ENCODE measurements around the gene TMCO4.

TMCO4 gene

DNA sequence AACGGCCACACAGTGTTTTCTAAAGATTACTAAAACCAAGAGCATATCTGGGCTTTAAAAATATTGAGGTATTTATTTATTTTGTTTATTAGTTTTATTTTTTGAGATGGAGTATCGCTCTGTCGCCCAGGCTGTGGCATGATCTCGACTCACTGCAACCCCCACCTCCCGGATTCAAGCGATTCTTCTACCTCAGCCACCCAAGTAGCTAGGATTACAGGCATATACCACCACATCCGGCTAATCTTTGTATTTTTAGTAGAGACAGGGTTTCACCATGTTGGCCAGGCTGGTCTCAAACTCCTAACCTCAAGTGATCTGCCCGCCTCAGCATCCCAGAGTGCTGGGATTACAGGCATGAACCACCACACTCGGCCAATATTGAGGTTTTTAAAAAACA, 23.9 kb downstream of the TMCO4 start:
- DNase-seq (ENCODE audit: low read depth in 2 of 2): no peak

DNA sequence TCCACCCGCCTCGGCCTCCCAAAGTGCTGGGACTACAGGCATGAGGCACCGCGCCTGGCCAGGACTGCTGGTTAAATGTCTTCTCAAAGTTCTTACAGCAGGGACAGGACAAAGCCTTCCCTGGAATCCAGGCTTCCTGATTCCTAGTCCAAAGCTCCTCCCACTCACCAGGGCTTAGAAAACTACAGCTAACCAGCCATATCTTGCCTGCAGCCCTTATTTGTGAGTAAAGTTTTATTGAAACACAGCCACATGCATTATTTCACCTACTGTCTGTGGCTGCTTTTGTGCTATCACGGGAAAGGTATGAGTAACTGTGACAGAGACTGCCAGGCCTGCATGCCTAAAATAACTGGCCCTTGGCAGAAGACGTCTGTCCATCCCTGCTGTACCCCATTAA, 24.4 kb downstream of the TMCO4 start:
- no peak for DNase-seq (ENCODE audit: low read depth in 2 of 2)

DNA sequence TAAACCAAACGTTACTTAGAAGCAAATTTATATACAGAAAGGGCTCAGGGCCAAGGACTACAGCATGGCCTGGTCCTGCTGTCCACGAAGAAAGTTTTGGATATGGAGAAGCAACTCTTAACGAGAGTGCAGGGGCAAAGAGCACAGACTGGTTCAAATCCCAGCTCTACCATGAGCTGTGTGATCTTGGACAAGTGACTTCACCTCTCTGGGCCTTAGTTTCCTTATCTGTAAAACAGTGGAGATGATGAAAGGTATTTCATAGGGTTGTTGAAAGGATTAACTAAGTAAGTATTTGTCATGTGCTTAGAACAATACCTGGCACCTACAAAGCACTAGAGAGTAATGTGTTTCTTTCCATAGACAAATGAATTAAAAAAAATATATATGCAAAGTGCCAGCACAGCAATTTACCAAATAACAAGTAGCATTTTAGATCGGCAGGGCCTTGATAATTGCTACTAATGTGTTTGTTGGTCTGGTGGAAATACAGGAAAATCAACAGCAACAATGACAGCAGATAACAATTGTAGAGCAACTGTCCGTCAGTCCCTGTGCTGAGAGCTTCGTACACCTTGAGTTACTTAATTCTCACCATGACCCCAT, 25.4 kb downstream of the TMCO4 start:
- DNase-seq (ENCODE audit: low read depth in 2 of 2): no peak

DNA sequence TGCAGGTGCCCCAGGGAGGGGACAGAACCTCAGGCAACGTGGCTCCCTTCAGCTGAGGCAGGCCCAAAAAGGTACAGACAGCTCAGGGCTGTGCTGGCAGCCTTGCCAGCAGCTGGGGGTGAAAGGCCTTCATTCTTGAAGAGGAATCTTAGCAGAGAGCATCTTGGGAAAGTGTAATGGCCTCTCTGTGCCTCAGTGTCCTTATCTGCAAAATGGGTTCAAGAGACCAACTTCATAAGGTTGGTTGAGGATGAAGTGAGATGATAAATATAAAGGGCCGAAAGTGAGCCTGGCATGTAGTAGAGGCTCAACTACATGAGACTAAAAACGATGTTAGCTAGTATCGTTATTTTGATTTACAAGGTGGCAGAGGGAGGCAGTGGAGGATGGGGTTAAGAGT, 26.2 kb downstream of the TMCO4 start:
- no peak for DNase-seq (ENCODE audit: low read depth in 2 of 2)

DNA sequence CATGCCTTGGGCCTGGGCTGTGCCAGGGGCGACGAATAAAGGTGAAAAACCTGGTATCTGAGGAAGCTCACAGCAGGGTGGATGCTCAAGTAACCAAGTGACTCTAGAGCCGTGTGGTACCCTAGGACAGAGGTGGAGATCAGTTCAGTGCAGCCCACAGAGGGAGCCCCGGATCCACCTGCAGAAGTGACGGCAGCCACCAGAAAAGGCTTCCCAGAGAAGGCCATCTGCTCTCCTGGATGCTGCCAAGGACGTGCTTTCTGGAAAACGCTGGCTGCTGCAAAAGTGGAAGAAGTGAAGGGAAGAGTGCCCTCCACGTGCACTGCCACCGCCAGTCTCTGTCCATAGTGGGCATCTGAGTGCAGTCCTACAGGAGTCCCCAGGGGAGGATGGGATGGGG, 27.7 kb downstream of the TMCO4 start:
- no peak for DNase-seq (ENCODE audit: low read depth in 2 of 2)

DNA sequence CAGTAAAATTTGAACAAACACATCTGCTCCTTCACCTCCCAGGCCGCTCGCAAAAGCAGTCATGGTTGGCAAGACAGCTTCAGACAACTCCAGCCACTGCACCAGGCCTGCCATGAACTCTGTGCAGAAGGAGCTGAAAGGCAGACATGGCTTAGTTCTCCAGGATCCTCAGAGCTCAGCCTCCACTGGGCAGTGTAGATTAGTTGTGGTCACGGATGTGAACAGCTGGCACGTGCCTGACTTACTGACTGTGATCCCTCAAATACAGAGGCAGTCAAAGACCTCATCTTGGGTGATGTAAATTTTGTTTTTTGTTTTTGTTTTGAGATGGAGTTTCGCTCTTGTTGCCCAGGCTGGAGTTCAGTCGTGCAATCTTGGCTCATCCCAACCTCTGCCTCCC, 28.4 kb downstream of the TMCO4 start:
- no peak for DNase-seq (ENCODE audit: low read depth in 2 of 2)

DNA sequence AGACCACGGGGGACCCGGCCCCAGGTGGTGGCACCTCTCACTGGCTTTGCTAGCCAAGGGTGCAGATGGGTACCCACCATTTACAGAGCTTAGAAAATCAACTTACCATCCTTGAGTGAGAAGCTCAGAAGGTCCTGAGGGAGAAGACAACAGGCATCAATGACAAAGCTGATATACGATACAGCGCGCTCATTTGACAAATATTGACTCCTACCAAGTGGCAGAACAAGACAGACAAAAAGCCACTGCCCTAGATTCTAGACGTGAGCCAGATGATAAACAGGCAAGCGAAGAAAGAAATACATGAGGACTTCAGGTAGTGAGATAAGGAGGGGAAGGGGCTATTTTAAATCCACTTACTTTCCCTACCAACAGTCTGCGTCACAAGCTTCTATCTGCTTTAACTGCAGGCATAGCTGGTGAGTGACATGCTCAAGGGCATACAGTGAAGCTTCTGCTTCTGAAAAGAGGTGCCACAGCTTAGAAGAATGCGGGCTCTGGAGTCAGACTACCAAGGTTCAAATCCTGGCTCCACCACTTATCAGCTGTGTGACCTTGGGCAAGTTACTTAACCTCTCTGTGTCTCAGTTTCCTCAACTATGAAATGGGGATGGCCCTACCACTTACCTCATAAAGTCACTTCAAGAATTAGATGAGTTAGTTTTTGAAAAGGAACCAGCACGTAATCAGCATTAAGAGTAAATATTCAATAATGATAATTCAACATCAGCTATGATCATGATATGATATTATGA, 29.1 kb downstream of the TMCO4 start:
- no peak for DNase-seq (ENCODE audit: low read depth in 2 of 2)

DNA sequence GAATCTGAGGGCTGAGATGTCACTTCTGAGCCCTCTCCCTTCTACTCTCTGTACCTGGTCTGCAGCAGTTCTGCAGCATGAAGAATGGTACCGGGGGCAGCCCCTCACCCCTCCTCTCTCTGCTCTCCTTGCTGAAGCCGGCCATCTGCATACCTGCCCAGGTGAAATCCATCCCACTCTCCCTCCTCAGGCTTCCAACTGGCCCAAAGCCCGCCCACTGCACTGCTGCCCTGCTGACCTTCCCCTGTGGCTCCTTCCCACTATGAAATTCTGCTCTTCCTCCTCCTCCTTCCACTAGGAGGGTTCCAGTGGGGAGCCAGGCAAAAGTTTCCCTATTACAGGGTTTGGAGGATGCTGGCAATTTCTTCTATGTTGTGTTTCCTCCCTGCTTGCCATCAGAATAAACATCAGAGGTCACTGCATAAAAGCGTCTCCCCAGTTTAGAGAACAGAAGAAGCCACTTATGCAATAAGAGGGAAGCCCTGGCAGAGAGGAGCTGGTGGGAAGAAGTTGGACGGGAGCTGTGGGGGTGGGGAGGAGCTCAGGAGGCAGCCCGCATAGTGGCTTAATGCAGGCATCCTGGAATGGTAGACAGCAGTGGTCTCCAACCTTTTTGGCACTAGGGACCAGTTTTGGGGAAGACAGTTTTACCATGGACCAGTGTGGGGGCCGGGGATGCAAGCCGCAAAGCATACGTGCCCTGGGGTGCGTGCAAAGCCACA, 30.3 kb downstream of the TMCO4 start:
- no peak for DNase-seq (ENCODE audit: low read depth in 2 of 2)

DNA sequence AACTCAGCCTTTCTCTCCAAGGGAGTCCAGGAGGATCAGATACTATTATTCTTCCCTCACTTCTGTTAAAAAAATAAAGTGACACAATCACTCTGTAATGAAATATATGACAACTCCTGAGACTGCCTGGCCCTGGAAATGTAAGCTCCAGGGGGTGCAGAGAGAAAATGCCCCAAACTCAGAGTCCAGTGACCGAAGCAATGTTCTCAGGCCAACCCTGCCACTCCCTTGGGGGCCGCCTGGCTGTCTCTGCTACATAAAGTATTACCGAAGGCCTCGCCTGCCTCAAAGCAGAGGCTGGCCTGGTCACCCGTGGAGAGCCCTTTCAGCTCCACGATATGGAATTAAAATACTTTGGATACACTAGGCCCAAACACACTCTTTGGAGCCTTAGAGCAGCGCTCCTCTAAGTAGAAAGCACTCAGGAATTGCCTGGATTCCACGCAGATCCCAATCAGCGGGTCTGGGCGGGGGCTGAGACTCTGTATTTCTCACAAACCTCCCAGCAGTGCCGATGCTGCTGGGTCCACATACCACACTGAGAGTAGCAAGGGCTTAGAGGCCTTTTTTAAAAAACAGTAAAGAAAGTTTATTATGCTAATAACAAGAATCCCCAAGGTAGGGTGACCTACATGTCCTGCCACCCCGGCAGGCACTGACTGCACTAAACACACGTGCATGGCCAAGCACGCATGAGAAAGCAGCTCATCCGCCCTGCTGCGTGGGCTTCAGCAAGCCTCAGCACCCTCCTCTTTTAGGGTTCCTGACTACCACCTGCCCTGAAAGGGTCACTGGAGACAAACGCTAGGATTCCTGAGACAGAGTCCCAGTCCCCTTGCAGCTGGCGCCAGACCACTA, 31.1 kb downstream of the TMCO4 start:
- DNase-seq (ENCODE audit: low read depth in 2 of 2): no peak

DNA sequence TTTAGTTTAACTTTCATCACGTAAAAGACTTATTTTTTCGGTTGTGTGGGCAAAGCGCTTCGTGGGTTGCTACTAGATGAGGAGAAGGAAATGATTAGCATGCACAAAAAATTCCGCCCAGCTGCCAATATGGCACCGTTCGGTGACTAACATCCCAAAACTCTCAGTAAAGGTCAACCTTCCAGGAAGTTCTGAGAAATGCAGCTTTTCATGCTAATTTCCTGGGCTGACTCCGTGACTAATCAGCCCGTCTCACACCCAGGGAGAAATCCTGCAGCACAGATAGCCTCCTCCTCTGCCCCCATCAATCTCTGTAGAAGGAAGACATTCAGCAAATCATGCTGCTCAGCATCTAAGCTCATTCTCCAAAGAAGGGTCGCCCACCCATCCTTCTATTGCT, 34.1 kb downstream of the TMCO4 start:
- DNase-seq (ENCODE audit: low read depth in 2 of 2): no peak

DNA sequence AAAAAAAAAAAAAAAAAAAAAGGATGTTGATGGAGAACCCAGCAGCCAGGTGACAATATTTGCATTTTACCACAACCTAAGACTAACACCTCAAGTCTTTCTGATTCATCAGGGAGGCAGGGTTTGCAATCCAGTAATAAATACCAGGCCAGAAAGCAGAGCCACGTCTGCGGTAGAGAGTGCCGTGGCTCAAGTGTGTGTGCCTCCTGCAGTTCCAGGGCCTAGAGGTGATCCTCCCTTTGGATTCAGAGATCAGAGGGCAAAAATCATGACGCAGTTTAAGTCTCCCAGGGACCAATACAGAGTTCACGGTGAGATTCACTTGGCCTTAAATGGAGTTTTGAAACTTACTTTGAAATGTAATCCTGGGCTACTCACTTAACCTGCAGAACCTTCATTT, 34.9 kb downstream of the TMCO4 start:
- no peak for DNase-seq (ENCODE audit: low read depth in 2 of 2)

DNA sequence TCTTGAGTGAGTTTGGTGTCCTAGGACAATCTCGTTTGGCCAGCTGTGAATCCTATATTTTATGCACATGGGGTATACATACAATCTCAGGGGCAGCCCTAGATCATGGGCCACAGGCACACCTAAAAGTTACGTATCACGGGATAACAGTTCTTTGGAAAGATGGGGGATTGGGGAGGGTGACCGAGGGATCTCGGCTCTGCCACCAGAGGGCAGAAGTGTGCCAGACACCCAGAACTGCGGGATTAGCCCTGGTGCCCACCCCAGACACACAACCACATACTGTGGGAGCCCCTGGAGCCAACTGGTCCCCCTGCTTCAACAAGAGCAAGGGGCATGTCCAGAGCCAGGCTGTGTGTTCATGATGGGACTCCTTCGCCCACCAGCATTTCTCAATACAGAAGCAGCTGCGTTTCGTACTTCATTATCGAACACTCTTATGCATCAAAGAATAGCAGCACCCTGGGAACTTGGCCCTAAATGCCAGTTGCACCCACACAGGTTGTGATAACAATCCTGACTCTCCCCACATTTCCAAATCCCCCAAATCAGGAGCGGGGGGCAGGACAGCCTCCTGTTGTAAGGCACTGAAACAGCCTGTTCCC, 37.4 kb downstream of the TMCO4 start:
- DNase-seq (ENCODE audit: low read depth in 2 of 2): peak in 1 of 2 donors; percentile 1

DNA sequence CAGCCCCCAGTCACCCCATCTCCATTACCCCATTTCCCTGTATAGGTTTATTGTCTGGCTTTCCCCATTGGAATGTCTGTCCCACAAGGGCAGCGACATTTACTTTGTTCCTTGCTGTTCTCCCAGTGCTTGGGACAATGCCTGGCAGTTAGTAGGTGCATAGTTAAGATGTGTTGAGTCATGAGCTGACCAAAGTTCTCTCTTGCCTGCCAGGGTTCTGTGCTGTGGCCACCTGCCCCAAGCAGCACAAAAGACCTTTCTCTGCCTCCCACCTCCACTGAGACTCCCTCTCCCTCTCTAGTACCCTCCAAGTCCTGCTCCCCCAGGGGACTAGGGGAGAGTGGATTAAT, 40.0 kb downstream of the TMCO4 start:
- no peak for DNase-seq (ENCODE audit: low read depth in 2 of 2)

DNA sequence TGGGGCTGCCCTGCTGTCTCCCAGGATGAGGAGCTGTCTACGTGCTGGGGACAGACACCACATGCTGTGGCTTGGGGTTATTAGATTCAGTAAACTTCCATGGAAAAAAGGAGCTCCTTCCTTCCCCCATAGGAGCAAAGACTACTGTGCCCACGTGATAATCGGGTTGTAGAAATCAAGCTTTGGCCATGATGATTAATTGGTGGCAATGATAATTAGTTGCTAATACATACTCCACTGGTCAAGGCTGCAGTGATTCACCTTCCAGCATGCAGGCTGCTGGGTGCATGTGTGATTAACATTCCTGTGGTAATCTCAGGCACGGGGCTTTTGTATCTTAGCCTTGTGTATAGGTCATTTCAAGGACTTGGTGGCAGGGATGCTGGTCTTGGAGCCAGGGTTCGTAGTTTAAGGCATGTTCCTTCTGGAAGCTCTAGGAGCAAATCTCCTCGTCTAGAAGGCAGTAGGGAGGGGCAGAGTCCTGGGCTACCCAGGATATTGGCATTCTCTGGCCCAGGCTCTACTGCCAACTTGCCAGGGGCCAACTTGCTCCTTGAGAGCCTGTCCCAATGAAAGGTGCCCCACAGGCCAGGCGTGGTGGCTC, 41.4 kb downstream of the TMCO4 start:
- DNase-seq (ENCODE audit: low read depth in 2 of 2): no peak

DNA sequence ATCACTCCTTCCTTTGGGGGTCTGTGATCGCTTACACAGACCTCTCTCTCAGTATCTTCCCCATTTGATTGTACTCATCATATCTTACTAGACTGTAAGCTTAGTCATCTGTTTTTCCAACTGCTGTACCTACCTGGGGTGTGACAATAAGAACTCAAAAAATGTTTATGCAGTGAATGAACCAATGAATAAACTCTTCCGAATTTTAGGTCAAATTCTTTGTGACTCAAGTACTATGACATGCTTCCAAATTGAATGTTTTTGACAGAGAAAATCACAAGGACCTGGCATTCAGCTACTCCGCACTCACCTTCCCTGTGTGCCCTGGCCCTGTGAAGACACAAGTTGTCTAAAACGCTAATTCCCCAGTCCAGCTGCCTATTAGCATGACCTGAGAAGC, 42.1 kb downstream of the TMCO4 start:
- no peak for DNase-seq (ENCODE audit: low read depth in 2 of 2)

DNA sequence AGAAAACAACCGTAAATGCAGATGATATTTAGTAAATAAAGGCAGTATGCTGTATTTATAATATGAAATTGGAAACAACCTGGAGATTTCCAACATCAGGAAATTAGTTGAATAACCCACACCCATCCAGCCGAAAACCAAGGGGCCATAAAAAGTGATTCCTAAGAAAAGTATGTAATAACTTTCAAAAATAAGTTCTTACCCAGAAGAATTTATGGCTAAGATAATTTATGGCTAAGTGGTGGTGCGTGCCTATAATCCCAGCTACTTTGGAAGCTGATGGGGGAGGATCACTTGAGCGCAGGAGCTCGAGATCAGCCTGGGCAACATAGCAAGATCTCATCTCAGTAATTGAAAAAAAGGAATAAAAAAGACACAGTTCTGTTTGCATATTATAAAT, 43.2 kb downstream of the TMCO4 start:
- no peak for DNase-seq (ENCODE audit: low read depth in 2 of 2)

DNA sequence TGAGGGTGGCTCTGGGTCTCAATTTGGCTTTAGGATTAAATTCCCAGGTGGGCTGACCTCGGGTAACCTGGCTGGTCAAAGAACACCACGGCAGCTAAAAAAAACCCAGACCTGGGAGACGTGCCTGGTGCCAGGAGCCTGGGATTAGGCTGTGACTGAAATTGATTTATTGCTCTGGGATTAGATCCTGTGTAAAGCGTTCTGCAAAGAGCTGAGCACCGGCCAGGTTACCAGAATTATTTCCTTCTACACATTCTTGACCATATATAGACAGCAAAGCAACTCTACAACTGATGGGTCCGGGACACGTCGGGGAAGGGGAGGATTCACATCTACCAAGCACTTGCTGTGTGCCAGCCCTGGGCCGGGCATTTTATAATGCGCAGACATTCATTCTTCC, 45.2 kb downstream of the TMCO4 start:
- DNase-seq (ENCODE audit: low read depth in 2 of 2): no peak

DNA sequence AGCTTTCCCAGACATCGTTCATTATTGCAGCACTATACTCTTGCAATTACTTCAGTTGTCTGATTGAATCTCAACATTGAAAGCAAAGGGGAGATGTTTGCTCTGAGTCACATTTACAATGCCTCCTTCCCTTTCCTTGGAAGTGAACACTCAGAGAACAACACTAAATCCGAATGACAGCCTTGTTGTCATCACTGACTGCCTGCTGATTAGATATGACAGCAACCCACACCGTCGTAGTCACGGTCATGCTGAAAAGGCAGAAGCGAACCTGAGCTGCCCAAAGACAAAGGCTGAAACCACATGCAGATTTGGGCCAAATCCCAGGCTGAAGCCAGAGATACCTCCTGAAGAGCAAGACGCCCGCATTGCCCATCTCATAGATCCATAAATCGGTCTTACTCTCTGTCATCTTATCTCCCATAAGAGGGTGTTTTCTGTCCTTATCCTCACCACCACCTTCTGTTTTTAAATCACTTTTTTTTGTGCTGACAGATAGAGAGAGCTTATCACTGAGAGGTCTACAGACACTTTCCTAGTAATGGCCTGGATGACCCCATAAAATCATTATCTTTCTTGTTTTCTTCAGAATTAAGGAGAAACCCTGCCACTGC, 47.5 kb downstream of the TMCO4 start:
- DNase-seq (ENCODE audit: low read depth in 2 of 2): no peak

DNA sequence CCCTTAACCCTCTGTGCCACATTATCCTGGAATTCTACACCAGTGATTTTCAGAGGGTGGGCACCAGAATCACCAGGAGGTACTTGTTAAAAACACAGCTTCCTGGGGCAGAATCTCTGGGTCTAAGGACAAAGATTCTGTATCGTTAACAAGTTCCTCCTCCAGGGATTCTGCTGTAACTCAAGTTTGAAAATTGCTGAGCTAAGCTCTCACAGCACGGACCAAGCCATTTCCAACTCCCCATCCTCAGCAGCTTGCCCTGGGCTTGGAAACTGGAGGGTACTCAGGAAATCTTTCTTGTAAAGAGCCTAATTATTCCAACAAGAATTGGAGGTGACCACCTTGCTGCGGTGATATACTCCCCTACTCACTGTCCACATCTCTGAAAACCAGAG, 48.8 kb downstream of the TMCO4 start:
- no peak for DNase-seq (ENCODE audit: low read depth in 2 of 2)

DNA sequence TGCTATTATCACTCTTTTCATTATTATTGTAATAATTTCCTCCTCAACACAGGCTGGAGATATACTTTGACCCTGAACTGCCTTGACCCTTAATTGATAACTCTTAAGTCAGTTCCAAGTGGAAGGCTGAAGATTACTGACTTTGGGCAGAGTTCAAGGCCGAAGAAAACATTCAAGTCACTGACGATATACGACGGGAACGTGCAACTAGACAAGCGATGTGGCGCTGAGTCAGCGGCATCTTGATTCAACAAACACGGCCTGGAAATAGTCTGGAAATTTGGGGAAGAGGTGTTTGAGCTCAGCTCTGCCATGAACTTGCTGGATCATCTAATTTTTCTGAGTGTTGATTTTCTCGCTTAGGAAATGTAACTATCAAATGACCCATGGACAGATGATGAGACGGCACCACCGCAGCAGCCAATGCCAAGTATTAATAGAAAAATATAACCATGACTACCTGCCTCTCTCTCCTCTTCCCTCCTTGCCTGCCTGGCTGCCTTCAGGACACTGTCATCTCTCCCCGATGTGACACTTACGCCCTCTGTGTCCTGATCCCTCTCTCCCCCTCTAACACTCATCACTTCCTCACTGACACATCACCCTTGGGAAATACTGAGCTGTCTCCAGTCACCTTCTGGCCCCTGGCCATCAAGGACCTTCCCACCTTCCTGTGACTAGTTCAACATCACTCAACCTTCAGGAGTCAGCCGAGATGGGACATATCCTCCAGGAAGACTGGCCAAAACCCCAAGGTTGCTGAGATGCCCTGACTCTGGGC, 49.4 kb downstream of the TMCO4 start:
- DNase-seq (ENCODE audit: low read depth in 2 of 2): no peak

Data from stimulated activated CD8-positive, alpha-beta memory T cell treated with anti-CD3 and anti-CD28 coated beads, Interleukin-7, amount 100 ng/mL, for 1 hour (primary cell).